NCI-H2171 (cell line): ENCODE results near the gene ZIM2.

Experiments
- DNase-seq: peaks from one replicate; lab custom pipeline; 2025; lab: John Stamatoyannopoulos, UW

Gene ZIM2

DNA sequence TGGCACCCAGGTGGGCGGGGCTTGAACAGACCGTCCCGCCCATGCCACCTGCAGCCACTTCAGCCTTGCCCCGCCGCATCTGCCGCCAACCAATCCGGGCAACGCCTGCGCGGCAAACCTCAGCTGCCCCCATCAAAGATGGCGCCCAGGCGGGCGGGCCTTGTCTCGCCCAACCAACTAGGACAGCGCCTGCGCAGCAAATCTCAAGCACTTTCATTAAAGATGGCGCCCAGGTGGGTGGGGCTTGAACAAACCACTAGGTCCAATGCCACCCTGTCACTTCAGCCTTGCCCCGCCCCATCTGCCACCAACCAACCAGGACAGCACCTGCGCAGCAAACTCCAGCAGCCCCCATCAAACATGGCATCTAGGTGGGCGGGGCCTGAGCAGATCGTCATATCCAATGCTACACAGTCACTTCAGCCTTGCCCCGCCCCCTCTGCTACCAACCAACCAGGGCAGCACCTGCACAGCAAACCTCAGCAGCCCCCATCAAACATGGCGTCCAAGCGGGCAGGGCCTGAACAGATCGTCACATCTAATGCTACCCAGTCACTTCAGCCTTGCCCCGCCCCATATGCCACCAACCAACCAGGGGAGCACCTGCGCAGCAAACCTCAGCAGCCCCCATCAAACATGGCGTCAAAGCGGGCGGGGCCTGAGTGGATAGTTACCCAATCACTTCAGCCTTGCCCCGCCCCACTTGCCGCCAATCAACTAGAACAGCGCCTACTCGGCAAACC is 1.4 kb downstream of the ZIM2 start:
- DNase-seq: no peak

DNA sequence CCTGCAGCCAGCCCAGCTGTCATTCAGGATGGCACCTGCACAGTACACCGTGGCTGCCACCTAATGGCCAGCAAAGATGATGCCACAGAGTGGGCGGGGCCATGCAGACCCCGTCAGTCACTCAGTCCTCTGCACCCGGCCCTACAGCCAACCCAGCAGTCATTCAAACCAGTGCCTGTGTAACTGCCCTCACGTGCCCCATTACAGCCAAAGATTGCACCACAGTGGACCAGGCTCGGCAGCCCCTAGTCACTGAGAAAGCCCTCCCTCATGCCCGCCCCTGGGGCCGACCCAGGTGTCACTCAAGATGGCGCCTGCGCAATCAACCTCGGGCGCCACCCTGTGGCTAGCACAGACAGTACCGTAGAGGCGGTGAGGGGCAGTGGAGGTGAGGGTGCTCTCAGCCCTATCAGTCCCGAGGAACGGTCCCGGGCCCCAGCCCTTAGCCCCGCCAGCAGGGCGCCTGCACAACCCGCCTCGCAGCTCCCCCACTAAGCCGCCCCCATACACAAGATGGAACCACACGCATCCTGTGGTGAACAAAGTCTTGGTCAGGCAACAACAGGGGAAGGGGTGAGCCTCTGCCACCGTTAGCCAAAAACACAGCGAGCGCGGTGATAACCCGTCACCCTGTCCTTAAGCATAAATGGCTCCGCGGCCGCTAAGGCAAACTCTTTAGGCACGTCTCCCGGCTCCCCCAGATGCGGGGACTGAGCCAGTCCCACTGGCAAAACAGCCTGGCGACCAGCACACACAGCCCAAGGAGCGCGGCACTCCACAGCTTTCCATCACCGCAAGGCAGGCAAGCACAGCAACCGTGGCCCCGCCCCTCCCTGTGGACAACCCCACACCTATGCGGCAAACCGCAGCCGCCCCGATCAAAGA is 2.3 kb downstream of the ZIM2 start:
- no peak for DNase-seq

- no peak for DNase-seq
These were observed 3.0 kb downstream of the ZIM2 start for GRCh38 chr19:56837492-56838023.

DNA sequence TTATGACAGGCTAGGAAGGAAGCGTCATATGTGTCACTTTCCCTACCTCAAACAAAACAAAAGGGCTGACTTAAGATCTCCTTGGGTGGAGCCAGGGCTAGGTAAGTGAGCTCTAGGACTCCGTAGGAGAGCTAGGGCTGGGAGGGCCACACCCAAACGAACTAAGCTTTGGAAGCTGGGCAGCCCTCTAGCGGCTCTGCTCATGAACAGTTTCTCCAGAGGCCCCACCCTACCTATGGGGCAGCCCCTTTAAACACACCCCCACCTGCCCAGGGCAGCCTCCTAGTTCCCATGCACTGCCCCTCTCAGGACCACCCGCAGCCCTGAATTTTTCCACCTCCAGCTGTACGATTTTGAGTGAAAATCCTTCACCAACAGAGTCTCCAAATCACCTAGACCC is 3.5 kb downstream of the ZIM2 start:
- DNase-seq: no peak

DNA sequence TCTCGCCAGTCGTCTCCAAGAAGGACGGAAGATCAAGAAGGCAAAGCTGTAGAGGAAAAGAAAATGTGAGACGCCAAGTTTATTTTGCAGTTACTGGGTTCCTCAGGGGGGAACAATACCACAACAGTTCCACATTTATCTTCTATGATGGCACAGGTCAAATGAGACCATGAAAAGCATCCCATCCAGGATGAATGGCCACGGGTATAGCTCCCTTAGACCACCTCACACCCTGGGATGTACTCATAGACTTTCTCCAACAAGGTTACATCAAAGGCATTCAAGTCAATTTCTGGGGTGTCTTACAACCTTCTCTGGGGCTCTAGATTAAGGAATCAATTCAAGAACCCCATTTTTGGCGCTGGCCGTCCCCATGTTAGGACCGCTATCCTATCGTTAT is 4.5 kb downstream of the ZIM2 start:
- no peak for DNase-seq

GRCh38 chr19:56835401-56835800 is 5.1 kb downstream of the ZIM2 start:
- DNase-seq: no peak

GRCh38 chr19:56834564-56835375 is 5.8 kb downstream of the ZIM2 start:
- no peak for DNase-seq

DNA sequence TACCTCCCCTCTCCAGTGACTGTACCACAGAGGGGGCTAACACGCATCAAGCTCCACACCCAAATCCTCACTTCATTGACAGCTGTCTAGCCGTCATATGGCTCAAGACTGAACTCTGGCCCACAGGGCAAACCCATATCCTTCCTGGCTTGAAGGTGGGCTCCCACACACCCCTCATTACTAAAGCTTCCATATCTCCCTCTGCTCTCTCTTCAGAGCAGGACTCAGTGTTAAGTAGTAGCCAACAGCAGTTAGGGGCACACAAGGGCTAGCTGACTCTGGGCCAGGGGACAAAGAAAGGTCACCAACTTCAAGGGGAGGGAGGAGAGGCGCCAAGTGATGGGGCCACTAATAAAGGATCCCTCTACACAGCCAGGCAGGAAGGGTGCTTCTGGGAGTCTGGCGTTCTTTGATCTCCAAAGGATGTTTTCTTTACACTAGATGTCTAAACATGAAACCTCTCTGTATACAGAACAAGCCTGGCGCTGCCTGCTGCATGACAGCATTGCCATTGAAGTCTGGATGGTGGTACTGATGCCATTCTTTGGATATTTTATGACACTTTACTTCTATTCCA is 8.1 kb downstream of the ZIM2 start:
- no peak for DNase-seq

GRCh38 chr19:56831255-56831654 is 9.3 kb downstream of the ZIM2 start:
- DNase-seq: no peak

DNA sequence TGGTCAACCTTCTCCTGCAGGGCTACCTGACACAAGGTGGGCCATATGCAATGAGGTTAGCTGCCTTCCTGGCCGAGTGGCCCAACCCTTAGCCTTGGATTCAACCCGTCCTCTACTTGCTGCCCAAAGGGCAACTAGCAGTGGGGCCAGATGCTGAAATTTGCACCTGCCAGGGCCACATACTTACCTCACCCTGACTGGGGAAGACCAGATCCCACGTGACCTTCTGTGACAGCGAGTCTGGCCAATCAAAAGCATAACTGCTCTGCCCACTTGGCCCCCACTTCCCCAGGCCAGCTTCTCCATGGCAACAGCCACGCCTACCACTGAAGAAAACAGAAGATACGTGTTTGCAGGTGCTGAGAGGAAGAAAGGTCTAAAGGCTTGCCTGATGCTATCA is 10.9 kb downstream of the ZIM2 start:
- DNase-seq: no peak

- no peak for DNase-seq
These were observed 12.8 kb downstream of the ZIM2 start for GRCh38 chr19:56827708-56828107.

GRCh38 chr19:56823956-56824355 is 16.6 kb downstream of the ZIM2 start:
- DNase-seq: no peak

- DNase-seq: no peak
These were observed 17.1 kb downstream of the ZIM2 start for GRCh38 chr19:56823417-56823816.

DNA sequence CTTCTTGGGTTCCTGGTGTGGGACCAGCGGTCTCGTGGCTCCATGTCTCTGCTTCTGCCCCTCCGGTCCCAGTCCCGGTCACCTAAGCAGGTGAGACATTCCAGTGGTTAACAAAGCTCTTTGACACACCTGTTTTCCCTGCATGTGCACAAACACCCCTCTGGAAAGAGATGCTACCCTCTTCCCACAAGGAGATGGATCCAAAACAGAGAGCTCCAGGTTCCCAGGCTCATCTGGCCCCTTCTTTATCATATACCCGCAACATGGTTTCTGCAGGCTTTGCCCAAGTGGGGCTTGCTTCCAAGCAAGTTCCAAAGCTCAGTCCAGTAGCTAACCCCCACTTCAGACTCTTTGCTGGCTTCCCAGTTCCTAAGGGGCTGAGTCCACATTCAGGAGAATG is 17.8 kb downstream of the ZIM2 start:
- DNase-seq: no peak

DNA sequence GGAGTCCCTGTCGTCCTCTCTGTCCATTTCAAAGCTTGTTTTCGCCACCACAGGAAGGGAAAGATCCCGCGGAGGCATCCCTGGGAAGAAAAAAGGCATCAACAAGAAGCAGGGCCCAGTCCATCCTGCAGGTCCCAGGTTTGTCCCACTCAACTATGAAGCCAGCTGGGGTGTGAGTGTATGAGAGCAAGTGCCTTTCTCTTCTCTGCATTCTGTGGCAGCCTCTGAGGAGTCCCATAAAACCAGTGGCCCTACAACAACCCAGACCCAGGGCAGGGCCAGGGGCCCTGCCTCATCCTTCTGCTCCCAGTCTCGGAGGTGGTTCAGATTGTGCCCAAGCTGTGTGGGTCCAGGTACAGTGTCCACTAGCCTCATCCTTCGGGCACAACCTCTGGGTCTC is 18.9 kb downstream of the ZIM2 start:
- no peak for DNase-seq

- no peak for DNase-seq
These were observed 19.3 kb downstream of the ZIM2 start for GRCh38 chr19:56821209-56821608.

GRCh38 chr19:56819166-56819565 is 21.4 kb downstream of the ZIM2 start:
- DNase-seq: no peak

DNA sequence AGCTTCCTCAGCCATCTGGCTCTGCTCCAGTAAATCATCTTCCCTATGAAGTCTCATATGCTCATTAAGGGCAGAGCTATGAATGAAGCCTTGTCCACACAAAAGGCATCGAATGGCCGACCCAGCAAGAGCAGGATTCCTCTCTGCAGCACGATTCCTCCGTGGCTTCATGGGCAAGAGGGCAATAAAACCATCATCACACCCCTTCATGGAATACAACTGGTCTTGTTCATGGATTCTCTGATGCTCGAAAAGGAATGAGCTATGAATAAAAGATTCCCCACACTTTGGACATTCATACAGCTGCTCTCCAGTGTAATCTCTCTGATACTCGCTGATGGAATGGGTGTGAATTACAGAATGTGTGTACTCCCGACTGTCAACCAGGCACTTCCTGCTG is 25.9 kb downstream of the ZIM2 start:
- no peak for DNase-seq

- DNase-seq: no peak
These were observed 27.0 kb downstream of the ZIM2 start for GRCh38 chr19:56813531-56813930.

DNA sequence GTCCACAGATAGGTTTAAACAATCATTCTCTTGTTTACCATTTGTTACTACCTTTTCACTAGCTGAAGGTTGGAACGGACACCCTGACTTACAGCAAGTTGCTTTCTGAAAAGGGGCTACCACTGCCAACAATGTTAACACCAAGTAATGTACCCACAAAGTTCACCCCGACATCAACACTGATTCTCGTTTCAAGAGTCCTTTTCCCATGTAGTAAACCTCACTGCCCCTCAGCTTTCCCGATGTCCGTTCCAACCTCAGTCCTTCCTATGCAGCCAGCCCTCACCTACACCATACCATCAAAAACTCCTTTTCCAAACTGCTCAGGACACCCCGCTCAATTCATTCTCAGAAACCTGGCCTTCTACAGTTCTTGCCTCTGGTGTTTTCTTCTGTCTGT is 29.0 kb downstream of the ZIM2 start:
- no peak for DNase-seq

GRCh38 chr19:56810260-56810659 is 30.3 kb downstream of the ZIM2 start:
- no peak for DNase-seq
